ENCODE results near the gene RNF39. TPM values are rescaled to one million over a fixed set of nuclear protein-coding genes. Genes with fewer than 3 reads are reported as not detected.
"Not testable (repeated sequence)": the region's sequence is repeated elsewhere in the genome, so short reads cannot be mapped to it uniquely, and the experiment has no call there.

The RNF39 gene
- total RNA-seq, 1 experiment from 2014 or later = 7.3 TPM

DNA sequence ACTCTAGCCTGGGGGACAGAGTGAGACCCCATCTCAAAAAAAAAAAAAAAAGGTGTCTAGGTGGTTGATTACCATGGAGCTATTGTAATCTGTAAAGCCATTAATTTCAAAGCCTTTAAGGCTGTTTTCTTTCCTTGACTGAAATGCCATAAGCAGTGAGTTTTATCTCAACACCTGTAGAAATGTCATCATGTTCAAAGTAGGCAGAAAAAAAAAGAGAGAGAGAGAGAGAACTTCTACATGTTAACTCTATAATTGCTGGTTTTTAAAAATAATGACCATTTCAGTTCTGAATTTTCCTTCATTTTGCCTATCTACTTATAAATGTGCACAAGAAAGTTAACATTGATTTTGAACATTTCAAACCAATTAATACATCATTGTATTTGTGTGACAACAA, 44.2 kb downstream of the RNF39 start:
- H3K4me3 ChIP-seq = no peak overlapping the region
- no peaks in the 10 kb centered on the region for H3K9me3 ChIP-seq (ENCODE audit: insufficient read depth, low read depth)
- H3K79me2 ChIP-seq (ENCODE audit: low read depth) = no peaks in the 10 kb centered on the region
- no TSS peak for BruUV-seq (replicated peaks)
- H3K27me3 ChIP-seq (ENCODE audit: insufficient read depth, low read depth) = no peaks in the 10 kb centered on the region
- H3K36me3 ChIP-seq (ENCODE audit: low read depth) = 0 out of 2 replicates have a peak, but pooled peaks cover 5% of the 10 kb centered on the region
- ChIA-PET CTCF (no interaction called here), POLR2A (ENCODE audit: unreplicated experiment) (no interaction called here)
- no peak overlapping the region for H3K4me2 ChIP-seq
- H3K27ac ChIP-seq = no peak overlapping the region
- H3K9me2 ChIP-seq (ENCODE audit: insufficient read depth) = no peaks in the 10 kb centered on the region
- no peaks in the 10 kb centered on the region for H3K4me1 ChIP-seq (replicated peaks; ENCODE audit: insufficient read depth)
- TF ChIP-seq EZH2 (IDR thresholded peaks at IDR 0.05; ENCODE audit: low read depth) = no peak
- TF ChIP-seq, protein P1, sequence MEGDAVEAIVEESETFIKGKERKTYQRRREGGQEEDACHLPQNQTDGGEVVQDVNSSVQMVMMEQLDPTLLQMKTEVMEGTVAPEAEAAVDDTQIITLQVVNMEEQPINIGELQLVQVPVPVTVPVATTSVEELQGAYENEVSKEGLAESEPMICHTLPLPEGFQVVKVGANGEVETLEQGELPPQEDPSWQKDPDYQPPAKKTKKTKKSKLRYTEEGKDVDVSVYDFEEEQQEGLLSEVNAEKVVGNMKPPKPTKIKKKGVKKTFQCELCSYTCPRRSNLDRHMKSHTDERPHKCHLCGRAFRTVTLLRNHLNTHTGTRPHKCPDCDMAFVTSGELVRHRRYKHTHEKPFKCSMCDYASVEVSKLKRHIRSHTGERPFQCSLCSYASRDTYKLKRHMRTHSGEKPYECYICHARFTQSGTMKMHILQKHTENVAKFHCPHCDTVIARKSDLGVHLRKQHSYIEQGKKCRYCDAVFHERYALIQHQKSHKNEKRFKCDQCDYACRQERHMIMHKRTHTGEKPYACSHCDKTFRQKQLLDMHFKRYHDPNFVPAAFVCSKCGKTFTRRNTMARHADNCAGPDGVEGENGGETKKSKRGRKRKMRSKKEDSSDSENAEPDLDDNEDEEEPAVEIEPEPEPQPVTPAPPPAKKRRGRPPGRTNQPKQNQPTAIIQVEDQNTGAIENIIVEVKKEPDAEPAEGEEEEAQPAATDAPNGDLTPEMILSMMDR (conservative IDR thresholded peaks at IDR 0.05) = no peak
- DNase-seq = no peak
- no peak overlapping the region for H2AFZ ChIP-seq
- intact Hi-C loops (cut with micrococcal nuclease; ENCODE audit: unreplicated experiment) = no loop called here
- H3F3A ChIP-seq (ENCODE audit: insufficient read depth, low read depth) = no peaks in the 10 kb centered on the region
- H4K20me1 ChIP-seq (ENCODE audit: insufficient read depth) = no peaks in the 10 kb centered on the region

DNA sequence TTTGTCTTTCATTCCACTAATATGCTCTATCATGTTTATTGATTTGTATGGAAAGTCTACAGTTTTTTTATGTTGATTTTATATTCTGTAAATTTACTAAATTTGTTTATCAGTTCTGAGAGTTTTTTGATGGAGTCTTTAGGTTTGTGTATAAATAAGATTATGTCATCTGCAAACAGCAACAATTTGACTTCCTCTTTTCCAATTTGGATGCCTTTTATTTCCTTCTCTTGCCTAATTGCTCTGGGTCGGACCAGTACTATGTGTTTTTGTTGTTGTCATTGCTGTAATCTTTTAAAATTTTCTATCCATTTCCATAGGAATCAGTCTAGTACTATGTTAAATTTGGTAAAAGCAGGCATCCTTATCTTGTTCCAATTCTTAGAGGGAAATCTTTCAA, 46.0 kb downstream of the RNF39 start:
- Histone ChIP-seq H3K4me3 (no peak overlapping the region), H3K9me3 (ENCODE audit: insufficient read depth, low read depth) (no peaks in the 10 kb centered on the region), H2AFZ (no peak overlapping the region), H3K36me3 (ENCODE audit: low read depth) (no peaks in the 10 kb centered on the region), H3K27ac (no peak overlapping the region), H3K9me2 (ENCODE audit: insufficient read depth) (no peaks in the 10 kb centered on the region), H3K4me1 (replicated peaks; ENCODE audit: insufficient read depth) (no peaks in the 10 kb centered on the region), H3K79me2 (ENCODE audit: low read depth) (no peaks in the 10 kb centered on the region), H3K4me2 (no peak overlapping the region), H4K20me1 (ENCODE audit: insufficient read depth) (no peaks in the 10 kb centered on the region), H3F3A (ENCODE audit: insufficient read depth, low read depth) (no peaks in the 10 kb centered on the region), H3K27me3 (ENCODE audit: insufficient read depth, low read depth) (no peaks in the 10 kb centered on the region)
- TF ChIP-seq, protein P1 (conservative IDR thresholded peaks at IDR 0.05) = no peak
- no peak for TF ChIP-seq EZH2 (IDR thresholded peaks at IDR 0.05; ENCODE audit: low read depth)
- CTCF ChIA-PET = no interaction called here
- POLR2A ChIA-PET (ENCODE audit: unreplicated experiment) = no interaction called here
- no peak for DNase-seq
- intact Hi-C loops (cut with micrococcal nuclease; ENCODE audit: unreplicated experiment) = no loop called here
- BruUV-seq (replicated peaks) = no TSS peak

DNA sequence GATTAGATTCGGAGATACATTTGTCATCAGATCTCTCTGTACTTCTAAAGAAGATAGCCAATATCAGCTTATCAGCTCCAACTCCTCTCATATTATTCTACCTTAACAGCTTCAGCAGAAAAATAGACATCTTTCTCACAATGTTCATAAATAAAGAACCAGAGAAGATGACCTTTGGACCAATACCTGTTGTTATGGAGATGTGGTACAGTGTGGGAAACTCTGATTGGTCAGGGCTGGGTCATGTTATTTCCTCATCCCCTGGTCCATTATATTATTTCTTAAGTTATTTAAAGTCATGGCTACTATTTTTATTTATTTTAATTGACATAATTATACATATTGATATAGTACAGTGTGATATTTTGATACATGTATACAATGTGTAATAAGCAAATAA, 50.4 kb downstream of the RNF39 start:
- CTCF ChIA-PET = no interaction called here
- Histone ChIP-seq H3F3A (ENCODE audit: insufficient read depth, low read depth) (no peaks in the 10 kb centered on the region), H4K20me1 (ENCODE audit: insufficient read depth) (no peaks in the 10 kb centered on the region), H3K36me3 (ENCODE audit: low read depth) (peaks cover 5% of the 10 kb centered on the region; the same call in 1 of the 2 replicates), H3K4me1 (replicated peaks; ENCODE audit: insufficient read depth) (no peaks in the 10 kb centered on the region), H3K79me2 (ENCODE audit: low read depth) (no peaks in the 10 kb centered on the region), H3K4me3 (no peak overlapping the region), H2AFZ (no peak overlapping the region), H3K9me2 (ENCODE audit: insufficient read depth) (no peaks in the 10 kb centered on the region), H3K27ac (no peak overlapping the region), H3K27me3 (ENCODE audit: insufficient read depth, low read depth) (no peaks in the 10 kb centered on the region), H3K4me2 (no peak overlapping the region), H3K9me3 (ENCODE audit: insufficient read depth, low read depth) (no peaks in the 10 kb centered on the region)
- POLR2A ChIA-PET (ENCODE audit: unreplicated experiment) = interaction anchor here (0.8 kb wide), 1 partner anchor 83 kb away, joined by 4 read pairs; no protein-coding TSS in a partner anchor
- intact Hi-C loops (cut with micrococcal nuclease; ENCODE audit: unreplicated experiment) = no loop called here
- no peak for DNase-seq
- BruUV-seq (replicated peaks) = no TSS peak
- TF ChIP-seq EZH2 (IDR thresholded peaks at IDR 0.05; ENCODE audit: low read depth) = no peak
- TF ChIP-seq, protein P1 (conservative IDR thresholded peaks at IDR 0.05) = no peak

DNA sequence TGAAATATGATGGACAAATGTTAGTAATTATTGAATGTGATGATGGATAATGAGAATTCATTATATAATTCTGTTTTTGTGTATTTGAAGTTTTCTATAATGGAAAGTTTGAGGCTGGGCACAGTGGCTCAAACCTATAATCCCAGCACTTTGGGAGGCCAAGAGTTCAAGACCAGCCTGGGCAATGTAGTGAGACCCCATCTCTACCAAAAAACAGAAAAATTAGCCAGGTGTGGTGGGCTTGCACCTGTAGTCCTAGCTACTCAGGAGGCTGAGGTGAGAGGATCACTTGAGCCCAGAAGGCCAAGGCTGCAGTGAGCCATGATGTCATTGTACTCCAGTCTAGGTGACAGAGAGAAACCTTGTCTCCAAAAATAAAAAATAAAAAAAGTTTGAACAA, 52.9 kb downstream of the RNF39 start:
- intact Hi-C loops (cut with micrococcal nuclease; ENCODE audit: unreplicated experiment); BruUV-seq (replicated peaks): not testable (repeated sequence)

More for the DNA sequence above, 52.9 kb downstream of the RNF39 start:
- H3F3A ChIP-seq (ENCODE audit: insufficient read depth, low read depth); H3K9me2 ChIP-seq (ENCODE audit: insufficient read depth); H3K9me3 ChIP-seq (ENCODE audit: insufficient read depth, low read depth); H3K36me3 ChIP-seq (ENCODE audit: low read depth); CTCF ChIA-PET; H3K79me2 ChIP-seq (ENCODE audit: low read depth); H3K4me3 ChIP-seq; H3K27me3 ChIP-seq (ENCODE audit: insufficient read depth, low read depth); H4K20me1 ChIP-seq (ENCODE audit: insufficient read depth); H3K4me2 ChIP-seq; H3K27ac ChIP-seq; H2AFZ ChIP-seq; DNase-seq; H3K4me1 ChIP-seq (replicated peaks; ENCODE audit: insufficient read depth): not testable (repeated sequence)
- POLR2A ChIA-PET (ENCODE audit: unreplicated experiment) = interaction anchor here (0.7 kb wide), 1 partner anchor 165 kb away, joined by 4 read pairs; no protein-coding TSS in a partner anchor
